Gastroesophageal sphincter (tissue), 4 donors: ENCODE data around the gene PITPNM2. TPM values are rescaled to one million over a fixed set of nuclear protein-coding genes. Genes with fewer than 3 reads are reported as not detected.
A peak's percentile ranks its signal among the peaks of the same experiment; 100 is the strongest.

Experiments
- ATAC-seq: fragments of 150-250 bp; one replicate; pipeline ENCODE4 v1.9.1; 2016; ENCODE audit warnings: mild to moderate bottlenecking, moderate library complexity
- H3K27ac ChIP-seq, 4 donors: fragments of 200-600 bp; sonication (generic) in 3 of 4; 1 replicate in 3 of 4; 2 replicates in 1 of 4; pipeline ENCODE4 v1.5.1; 2016 to 2019
- H3K27me3 ChIP-seq: fragments of 200-600 bp; sonication (generic); one replicate; pipeline ENCODE4 v1.5.1; 2019
- H3K36me3 ChIP-seq, 2 donors: fragments of 200-600 bp; sonication (generic); one replicate each; pipeline ENCODE4 v1.5.1; 2019; ENCODE audit warnings: control low read depth in 1 of 2
- H3K4me1 ChIP-seq, 3 donors: fragments of 200-600 bp; sonication (generic); 1 replicate in 2 of 3; 2 replicates in 1 of 3; pipeline ENCODE4 v1.5.1; 2016 to 2019; ENCODE audit warnings: control low read depth in 2 of 3
- H3K4me3 ChIP-seq, 2 donors: fragments of 200-600 bp; sonication (generic); one replicate each; pipeline ENCODE4 v1.5.1; 2019; ENCODE audit warnings: mild to moderate bottlenecking in 1 of 2, moderate library complexity in 1 of 2
- H3K9me3 ChIP-seq, 3 donors: fragments of 200-600 bp; sonication (generic); one replicate each; pipeline ENCODE4 v1.5.1; 2017 to 2019; ENCODE audit warnings: control low read depth in 2 of 3
- CTCF ChIP-seq, 4 experiments: fragments of 200-600 bp in 2 of 4; fragments of 450-650 bp in 2 of 4; sonication (generic) in 1 of 4; IDR thresholded peaks; one replicate each; pipeline ENCODE4 v1.5.1; 2017 to 2019; ENCODE audit warnings: antibody characterized with exemption in 4 of 4, mild to moderate bottlenecking in 2 of 4, moderate library complexity in 2 of 4
- EP300 ChIP-seq: sonication (generic); formaldehyde crosslinking; IDR thresholded peaks from one replicate; pipeline ENCODE4 v1.6.1; 2017; ENCODE audit warnings: antibody characterized with exemption, mild to moderate bottlenecking
- POLR2A ChIP-seq, 2 donors: fragments of 450-650 bp; IDR thresholded peaks; one replicate each; pipeline ENCODE4 v1.6.1; 2017; ENCODE audit warnings: antibody characterized with exemption in 2 of 2, mild to moderate bottlenecking in 2 of 2, moderate library complexity in 1 of 2
- POLR2AphosphoS5 ChIP-seq: sonication (generic); formaldehyde crosslinking; IDR thresholded peaks from one replicate; pipeline ENCODE4 v1.6.1; 2017; ENCODE audit warnings: antibody characterized with exemption
- WGBS, 2 donors: methylation state at CpG; one replicate each; pipeline ENCODE4 v1.1.5; 2018; ENCODE audit warnings: low coverage in 1 of 2; 5-methylcytosine and 5-hydroxymethylcytosine counted together
- total RNA-seq, 4 donors: library from RNA; depleted of rRNA; stranded (reverse); fragments of >200 nt; gene quantifications; one replicate each; pipeline ENCODE4 v1.1.0, GENCODE V29; 2016

Gene PITPNM2
- total RNA-seq, 4 donors from 2014 or later: 9.9 to 20.4 (median 16.4) TPM

- peak; percentile 26 for ATAC-seq
- H3K4me1 ChIP-seq: peaks cover 0 to 60% (median 21%) of the 10 kb centered on the region in 3 donors
- WGBS, 2 donors: 45% methylated on average over 8 of the region's 46 CpGs; no CpG with 5 or more reads in 1 of the 2 donors
Observed at GRCh38 chr12:123151457-123152454, 866 bp upstream of the PITPNM2 start.

GRCh38 chr12:123150275-123150743, 581 bp downstream of the PITPNM2 start:
- peaks cover 0 to 47% (median 21%) of the 10 kb centered on the region in 3 donors for H3K4me1 ChIP-seq
- ATAC-seq: peak; percentile 46
- H3K27me3 ChIP-seq: no peaks in the 10 kb centered on the region
- WGBS, 2 donors: no CpG with 5 or more reads among the region's 54 CpGs
- H3K9me3 ChIP-seq: no peaks in the 10 kb centered on the region
- H3K27ac ChIP-seq: peak overlapping the region; percentile 79 to 96 (median 90)
- H3K4me3 ChIP-seq: peak overlapping the region; percentile 80 to 85
- peak in 1 of 2 donors; percentile 16 for TF ChIP-seq POLR2A (IDR thresholded peaks at IDR 0.05)
- TF ChIP-seq CTCF (IDR thresholded peaks at IDR 0.05): no peak
- TF ChIP-seq POLR2AphosphoS5: no peak
- no peak for TF ChIP-seq EP300
- peaks cover 0 to under 1% of the 10 kb centered on the region in 2 donors for H3K36me3 ChIP-seq

More at GRCh38 chr12:123151457-123152454, 866 bp upstream of the PITPNM2 start:
- H3K27ac ChIP-seq: peak overlapping the region; percentile 60 to 96 (median 90)
- H3K27me3 ChIP-seq: no peaks in the 10 kb centered on the region
- no peak for TF ChIP-seq POLR2AphosphoS5
- peak overlapping the region; percentile 60 to 85 for H3K4me3 ChIP-seq
- H3K36me3 ChIP-seq: peaks cover 0 to 6% of the 10 kb centered on the region in 2 donors
- H3K9me3 ChIP-seq: no peaks in the 10 kb centered on the region

GRCh38 chr12:123149501-123150274, 1.2 kb downstream of the PITPNM2 start:
- H3K9me3 ChIP-seq: no peaks in the 10 kb centered on the region
- H3K4me3 ChIP-seq: peak overlapping the region; percentile 80 to 85
- no peak for ATAC-seq
- H3K4me1 ChIP-seq: peaks cover 0 to 47% (median 21%) of the 10 kb centered on the region in 3 donors
- TF ChIP-seq EP300 (no peak), CTCF (IDR thresholded peaks at IDR 0.05) (no peak), POLR2A (IDR thresholded peaks at IDR 0.05) (no peak), POLR2AphosphoS5 (no peak)
- no peaks in the 10 kb centered on the region for H3K27me3 ChIP-seq
- WGBS, 2 donors: 20 to 39% methylated on average over 5 to 16 of the region's 22 CpGs
- peak overlapping the region; percentile 79 to 96 (median 90) for H3K27ac ChIP-seq
- no peaks in the 10 kb centered on the region for H3K36me3 ChIP-seq

GRCh38 chr12:123149088-123149487, 1.8 kb downstream of the PITPNM2 start:
- Histone ChIP-seq H3K4me1 (peaks cover 0 to 49% (median 21%) of the 10 kb centered on the region in 3 donors), H3K4me3 (peak overlapping the region in 1 of 2 donors; percentile 85), H3K9me3 (no peaks in the 10 kb centered on the region), H3K36me3 (no peaks in the 10 kb centered on the region), H3K27me3 (no peaks in the 10 kb centered on the region), H3K27ac (peak overlapping the region; percentile 11 to 96 (median 90))
- ATAC-seq: no peak
- WGBS, 2 donors: 73 to 80% methylated on average over 3 of the region's 3 CpGs
- TF ChIP-seq EP300: no peak
- TF ChIP-seq POLR2A (IDR thresholded peaks at IDR 0.05): no peak
- TF ChIP-seq CTCF (IDR thresholded peaks at IDR 0.05): peak in 2 of 4 experiments; percentile 29 to 36
- TF ChIP-seq POLR2AphosphoS5: peak; percentile 19

GRCh38 chr12:123148655-123149054, 2.2 kb downstream of the PITPNM2 start:
- TF ChIP-seq EP300 (no peak), POLR2AphosphoS5 (no peak), POLR2A (IDR thresholded peaks at IDR 0.05) (no peak), CTCF (IDR thresholded peaks at IDR 0.05) (no peak)
- no peak for ATAC-seq
- H3K36me3 ChIP-seq: no peaks in the 10 kb centered on the region
- H3K27me3 ChIP-seq: no peaks in the 10 kb centered on the region
- WGBS, 2 donors: 0% methylated on average over 1 of the region's 5 CpGs
- H3K4me1 ChIP-seq: peaks cover 0 to 54% (median 25%) of the 10 kb centered on the region in 3 donors
- no peaks in the 10 kb centered on the region for H3K9me3 ChIP-seq
- peak overlapping the region in 3 of 4 donors; percentile 86 to 96 (median 93) for H3K27ac ChIP-seq
- no peak overlapping the region for H3K4me3 ChIP-seq
